ENCODE data around the gene RGS12.

The RGS12 gene

GRCh38 chr4:3269991-3270611, 22.7 kb upstream of the RGS12 start:
- in situ Hi-C loops (cut with MboI; ENCODE audit: low sequenced_read_pairs): no loop called here

GRCh38 chr4:3271131-3271530, 21.7 kb upstream of the RGS12 start:
- in situ Hi-C loops (cut with MboI; ENCODE audit: low sequenced_read_pairs): no loop called here

- in situ Hi-C loops (cut with MboI; ENCODE audit: low sequenced_read_pairs): no loop called here
Measured at GRCh38 chr4:3276986-3277385, 15.8 kb upstream of the RGS12 start.

- in situ Hi-C loops (cut with MboI; ENCODE audit: low sequenced_read_pairs): no loop called here
Measured at GRCh38 chr4:3280466-3280865, 12.4 kb upstream of the RGS12 start.

- in situ Hi-C loops (cut with MboI; ENCODE audit: low sequenced_read_pairs): no loop called here
Measured at GRCh38 chr4:3283483-3283882, 9.3 kb upstream of the RGS12 start.

- in situ Hi-C loops (cut with MboI; ENCODE audit: low sequenced_read_pairs): no loop called here
Measured at GRCh38 chr4:3283916-3284315, 8.9 kb upstream of the RGS12 start.

GRCh38 chr4:3284734-3285557, 7.9 kb upstream of the RGS12 start:
- in situ Hi-C loops (cut with MboI; ENCODE audit: low sequenced_read_pairs): no loop called here

- in situ Hi-C loops (cut with MboI; ENCODE audit: low sequenced_read_pairs): no loop called here
Measured at GRCh38 chr4:3285558-3286334, 7.1 kb upstream of the RGS12 start.

GRCh38 chr4:3286335-3287175, 6.3 kb upstream of the RGS12 start:
- in situ Hi-C loops (cut with MboI; ENCODE audit: low sequenced_read_pairs): no loop called here

- in situ Hi-C loops (cut with MboI; ENCODE audit: low sequenced_read_pairs): no loop called here
Measured at GRCh38 chr4:3287271-3287971, 5.4 kb upstream of the RGS12 start.

- in situ Hi-C loops (cut with MboI; ENCODE audit: low sequenced_read_pairs): no loop called here
Measured at GRCh38 chr4:3287972-3288570, 4.8 kb upstream of the RGS12 start.

- in situ Hi-C loops (cut with MboI; ENCODE audit: low sequenced_read_pairs): no loop called here
Measured at GRCh38 chr4:3288571-3289094, 4.2 kb upstream of the RGS12 start.

GRCh38 chr4:3290476-3290875, 2.3 kb upstream of the RGS12 start:
- in situ Hi-C loops (cut with MboI; ENCODE audit: low sequenced_read_pairs): no loop called here

GRCh38 chr4:3290889-3291321, 1.9 kb upstream of the RGS12 start:
- in situ Hi-C loops (cut with MboI; ENCODE audit: low sequenced_read_pairs): no loop called here

- in situ Hi-C loops (cut with MboI; ENCODE audit: low sequenced_read_pairs): no loop called here
Measured at GRCh38 chr4:3291411-3291968, 1.3 kb upstream of the RGS12 start.

- in situ Hi-C loops (cut with MboI; ENCODE audit: low sequenced_read_pairs): no loop called here
Measured at GRCh38 chr4:3291969-3292570, 751 bp upstream of the RGS12 start.

- in situ Hi-C loops (cut with MboI; ENCODE audit: low sequenced_read_pairs): no loop called here
Measured at GRCh38 chr4:3293401-3294391, 875 bp downstream of the RGS12 start.

All from HL-60/S4 (cell line).